Suppressor macrophage treated with lipopolysaccharide for 1 hour (primary cell): ENCODE measurements around the gene RNASEH2B.

Experiments
- DNase-seq, 3 donors: peaks; one replicate each; pipeline ENCODE4 v3.0.0-alpha.2; 2020 to 2022

RNASEH2B gene

GRCh38 chr13:51000061-51000460, 90.5 kb downstream of the RNASEH2B start:
- DNase-seq: no peak

GRCh38 chr13:51000571-51001260, 91.1 kb downstream of the RNASEH2B start:
- DNase-seq: no peak

- no peak for DNase-seq
Observed at GRCh38 chr13:51001335-51001734, 91.7 kb downstream of the RNASEH2B start.

- DNase-seq: no peak
Observed at GRCh38 chr13:51002736-51003135, 93.1 kb downstream of the RNASEH2B start.

GRCh38 chr13:51003642-51004041, 94.1 kb downstream of the RNASEH2B start:
- DNase-seq: peak in 1 of 3 donors; percentile 8

- peak; percentile 23 to 41 (median 29) for DNase-seq
Observed at GRCh38 chr13:51004111-51004865, 94.7 kb downstream of the RNASEH2B start.

- DNase-seq: no peak
Observed at GRCh38 chr13:51004918-51005460, 95.4 kb downstream of the RNASEH2B start.

- DNase-seq: no peak
Observed at GRCh38 chr13:51005566-51005965, 96.0 kb downstream of the RNASEH2B start.
